Lower leg skin (tissue), 4 donors: ENCODE data around the gene SWT1. TPM values are rescaled to one million over a fixed set of nuclear protein-coding genes. Genes with fewer than 3 reads are reported as not detected.
A peak's percentile ranks its signal among the peaks of the same experiment; 100 is the strongest.

Experiments
- DNase-seq, 2 donors: peaks; one replicate each; pipeline ENCODE4 v3.0.0-alpha.2; 2019; ENCODE audit warnings: low spot score in 2 of 2
- H3K4me3 ChIP-seq: fragments of 200-600 bp; sonication (generic); 2 replicates; pipeline ENCODE4 v1.5.1; 2017; ENCODE audit warnings: mild to moderate bottlenecking, low read depth; ENCODE audit not compliant: poor library complexity, severe bottlenecking
- CTCF ChIP-seq, 3 donors: fragments of 450-650 bp; IDR thresholded peaks; one replicate each; pipeline ENCODE4 v1.5.1; 2016; ENCODE audit warnings: antibody characterized with exemption in 3 of 3, mild to moderate bottlenecking in 3 of 3, moderate library complexity in 2 of 3
- POLR2A ChIP-seq, 2 donors: fragments of 450-650 bp; IDR thresholded peaks; one replicate each; pipeline ENCODE4 v1.6.1; 2016 to 2017; ENCODE audit warnings: antibody characterized with exemption in 2 of 2, mild to moderate bottlenecking in 1 of 2, moderate library complexity in 1 of 2
- WGBS, 2 donors: methylation state at CpG; one replicate each; pipeline ENCODE4 v1.1.5; 2018; 5-methylcytosine and 5-hydroxymethylcytosine counted together
- intact Hi-C: fragments of 100-400 bp; cut with DNase I; formaldehyde crosslinking; loops from one replicate; pipeline ENCODE4 v1.15.0; 2023; ENCODE audit warnings: low total_unique reads
- total RNA-seq, 4 donors: library from RNA; depleted of rRNA; stranded (reverse); fragments of >200 nt; gene quantifications; one replicate each; pipeline ENCODE4 v1.1.0, GENCODE V29; 2016

The SWT1 gene
- total RNA-seq, 4 donors from 2014 or later = 3.9 to 6.3 (median 4.5) TPM

DNA sequence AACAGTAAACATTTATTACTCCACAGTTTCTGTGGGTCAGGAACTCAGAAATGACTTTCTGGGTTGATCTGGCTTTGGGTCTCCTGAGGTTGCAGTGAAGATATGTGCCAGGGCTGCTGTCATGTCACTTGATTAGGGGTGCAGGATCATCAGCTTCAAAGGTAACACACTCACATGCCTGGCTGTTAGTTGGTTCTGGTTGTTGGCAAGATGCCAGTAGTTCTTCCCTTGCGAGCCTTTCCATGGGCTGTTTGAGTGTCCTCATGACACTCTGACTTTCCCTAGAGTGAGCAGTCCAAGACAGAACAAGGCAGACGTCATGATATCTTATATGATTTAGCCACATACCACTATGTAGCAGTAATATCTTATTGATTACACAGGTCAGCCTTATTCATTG lies 1.8 kb downstream of the SWT1 start:
- TF ChIP-seq CTCF (IDR thresholded peaks at IDR 0.05) (no peak), POLR2A (IDR thresholded peaks at IDR 0.05) (no peak)
- intact Hi-C loops = no loop called here
- DNase-seq = no peak
- no peak overlapping the region for H3K4me3 ChIP-seq
- WGBS, 2 donors = 74 to 78% methylated on average over 2 of the region's 2 CpGs

- no peak for DNase-seq
- H3K4me3 ChIP-seq = no peak overlapping the region
- 87 to 92% methylated on average over 3 of the region's 3 CpGs for WGBS, 2 donors
- TF ChIP-seq CTCF (IDR thresholded peaks at IDR 0.05) (no peak), POLR2A (IDR thresholded peaks at IDR 0.05) (no peak)
- intact Hi-C loops = no loop called here
These were observed 3.0 kb downstream of the SWT1 start for GRCh38 chr1:185159966-185160365.

GRCh38 chr1:185162491-185162890 lies 5.5 kb downstream of the SWT1 start:
- no peak for DNase-seq
- no peak overlapping the region for H3K4me3 ChIP-seq
- TF ChIP-seq CTCF (IDR thresholded peaks at IDR 0.05) (no peak), POLR2A (IDR thresholded peaks at IDR 0.05) (no peak)
- 90 to 95% methylated on average over 4 of the region's 4 CpGs for WGBS, 2 donors
- intact Hi-C loops = no loop called here

DNA sequence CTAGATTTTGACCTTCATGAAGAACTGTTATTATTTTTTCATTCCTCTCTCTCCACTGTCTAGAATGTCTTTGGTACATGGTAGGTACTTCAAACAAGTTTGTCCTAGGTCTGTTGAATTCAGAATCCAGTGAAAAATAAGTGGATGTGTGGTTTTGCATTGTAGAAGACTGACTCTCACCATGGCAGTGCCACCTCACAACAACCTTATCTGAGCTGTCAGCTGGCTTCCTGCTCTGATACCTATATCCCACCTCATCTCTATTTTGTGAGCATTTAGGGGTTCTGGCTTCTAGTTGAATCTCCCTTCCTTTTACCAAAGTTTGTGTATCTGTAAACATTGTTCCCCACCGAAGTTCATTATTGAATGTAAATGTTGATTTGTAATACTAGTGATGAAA lies 9.1 kb downstream of the SWT1 start:
- WGBS, 2 donors = 77 to 83% methylated on average over 1 of the region's 1 CpG

GRCh38 chr1:185170291-185170848 lies 13.4 kb downstream of the SWT1 start:
- WGBS, 2 donors = 40% methylated on average over 5 of the region's 5 CpGs
- intact Hi-C loops = loop anchor here (10.0 kb wide), 1 partner anchor 366 kb away; no protein-coding TSS in a partner anchor

More for the DNA sequence above, 9.1 kb downstream of the SWT1 start:
- TF ChIP-seq POLR2A (IDR thresholded peaks at IDR 0.05) (no peak), CTCF (IDR thresholded peaks at IDR 0.05) (no peak)
- DNase-seq = no peak
- no peak overlapping the region for H3K4me3 ChIP-seq
- intact Hi-C loops = no loop called here

More at GRCh38 chr1:185170291-185170848, 13.4 kb downstream of the SWT1 start:
- H3K4me3 ChIP-seq = no peak overlapping the region
- DNase-seq = peak in 1 of 2 donors; percentile 21
- no peak for TF ChIP-seq POLR2A (IDR thresholded peaks at IDR 0.05)
- no peak for TF ChIP-seq CTCF (IDR thresholded peaks at IDR 0.05)
